GM10248 (cell line): ENCODE measurements around the gene TOM1.

Experiments used
- CTCF ChIA-PET: fragments of 300-600 bp; sonication (Branson Sonifier 250); formaldehyde crosslinking; extraction: SDS; loops from one replicate; lab custom pipeline; 2021; ENCODE audit warnings: antibody characterized with exemption; lab: Yijun Ruan, JAX
- POLR2A ChIA-PET: fragments of 350-650 bp; sonication (Branson Sonifier 250); formaldehyde crosslinking; extraction: SDS; loops from one replicate; lab custom pipeline; 2020; ENCODE audit warnings: antibody characterized with exemption; lab: Yijun Ruan, JAX
- DNase-seq: peaks from one replicate; pipeline ENCODE4 v3.0.0; 2012; ENCODE audit errors: extremely low spot score
- CTCF ChIP-seq: IDR thresholded peaks from 2 replicates; pipeline ENCODE4 v1.5.1; 2012; ENCODE audit warnings: mild to moderate bottlenecking, low read depth; ENCODE audit errors: extremely low read depth, missing control alignments, control extremely low read depth

The TOM1 gene

GRCh38 chr22:35310556-35311550 lies 11.2 kb downstream of the TOM1 start:
- CTCF ChIA-PET, result interaction anchor here (0.7 to 1.4 kb wide), 6 partner anchors 10 to 41 kb away, joined by 3 to 5 read pairs (median 4); partner anchors contain the start of gene TOM1
- POLR2A ChIA-PET, result interaction anchor here (0.8 kb wide), 1 partner anchor 11 kb away, joined by 6 read pairs; the partner anchor contains the start of gene TOM1
- no peak for TF ChIP-seq CTCF
- no peak for DNase-seq

- CTCF ChIA-PET, result interaction anchor here (0.8 to 1.2 kb wide), 3 partner anchors 9 to 40 kb away, joined by 3 to 4 read pairs (median 3); no protein-coding TSS in a partner anchor
- no peak for DNase-seq
- POLR2A ChIA-PET, result no interaction called here
- TF ChIP-seq CTCF, result no peak
Measured at GRCh38 chr22:35311551-35311999, 11.9 kb downstream of the TOM1 start.

GRCh38 chr22:35312198-35313059 lies 12.7 kb downstream of the TOM1 start:
- POLR2A ChIA-PET, result no interaction called here
- no peak for DNase-seq
- CTCF ChIA-PET, result interaction anchor here (0.9 kb wide), 1 partner anchor 18 kb away, joined by 3 read pairs; no protein-coding TSS in a partner anchor
- TF ChIP-seq CTCF, result no peak

GRCh38 chr22:35313311-35314121 lies 13.8 kb downstream of the TOM1 start:
- no peak for DNase-seq
- ChIA-PET CTCF (interaction anchor here (0.9 to 1.7 kb wide), 2 partner anchors 17 to 33 kb away, joined by 3 read pairs; no protein-coding TSS in a partner anchor), POLR2A (interaction anchor here (0.5 kb wide), 1 partner anchor 10 kb away, joined by 3 read pairs; no protein-coding TSS in a partner anchor)
- TF ChIP-seq CTCF, result no peak

GRCh38 chr22:35314161-35314942 lies 14.7 kb downstream of the TOM1 start:
- DNase-seq, result no peak
- ChIA-PET CTCF (interaction anchor here (0.9 to 1.7 kb wide), 2 partner anchors 16 to 32 kb away, joined by 3 read pairs; no protein-coding TSS in a partner anchor), POLR2A (interaction anchor here (0.5 kb wide), 1 partner anchor 9 kb away, joined by 3 read pairs; no protein-coding TSS in a partner anchor)
- TF ChIP-seq CTCF, result no peak
